Measurements from ENCODE around the gene CACNA2D4.

The CACNA2D4 gene

GRCh38 chr12:1806301-1807086 is 112.0 kb downstream of the CACNA2D4 start:
- DNase-seq (ENCODE audit: extremely low read depth in 1 of 2, low read depth in 1 of 2) = no peak

GRCh38 chr12:1805441-1806081 is 112.9 kb downstream of the CACNA2D4 start:
- DNase-seq (ENCODE audit: extremely low read depth in 1 of 2, low read depth in 1 of 2) = no peak

DNA sequence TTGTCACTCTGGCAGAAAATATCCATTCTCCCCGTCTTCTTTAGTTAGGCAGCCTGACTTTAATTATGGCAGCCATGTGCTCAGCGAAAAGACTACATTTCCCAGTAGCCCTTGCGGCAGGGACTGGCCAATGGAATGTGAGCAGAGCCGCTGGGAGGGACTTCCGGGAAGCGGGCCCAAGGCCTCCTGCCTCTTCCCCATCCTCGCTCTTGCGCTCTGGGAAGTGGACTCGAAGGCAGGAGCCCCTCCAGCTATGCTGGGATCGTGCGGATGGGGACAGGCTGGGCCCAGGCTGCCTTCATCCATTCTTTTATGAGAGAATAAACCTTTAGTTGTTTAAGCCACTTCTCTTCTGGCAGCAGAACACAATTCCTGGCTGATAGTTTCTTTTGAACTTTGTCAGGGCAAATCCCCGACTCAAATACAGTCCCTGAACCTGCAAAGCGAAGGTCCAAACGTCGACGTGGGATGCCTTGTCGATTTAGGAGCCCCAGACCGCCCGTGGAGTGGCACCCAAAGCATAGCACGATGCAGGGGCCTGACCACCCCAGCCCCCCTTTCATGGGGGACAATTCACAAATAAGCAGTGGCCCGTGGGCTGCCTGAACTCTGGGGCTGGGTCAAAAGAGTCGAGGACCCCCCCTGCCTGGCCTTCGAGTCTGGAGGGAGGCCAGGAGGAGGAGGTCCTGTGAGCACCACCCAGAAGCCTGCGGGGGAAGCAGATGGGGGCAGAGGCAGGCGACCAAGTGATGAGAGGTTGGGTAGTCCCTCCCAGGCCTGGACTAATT is 113.7 kb downstream of the CACNA2D4 start:
- peak; percentile 68 to 74 for DNase-seq (ENCODE audit: extremely low read depth in 1 of 2, low read depth in 1 of 2)

DNA sequence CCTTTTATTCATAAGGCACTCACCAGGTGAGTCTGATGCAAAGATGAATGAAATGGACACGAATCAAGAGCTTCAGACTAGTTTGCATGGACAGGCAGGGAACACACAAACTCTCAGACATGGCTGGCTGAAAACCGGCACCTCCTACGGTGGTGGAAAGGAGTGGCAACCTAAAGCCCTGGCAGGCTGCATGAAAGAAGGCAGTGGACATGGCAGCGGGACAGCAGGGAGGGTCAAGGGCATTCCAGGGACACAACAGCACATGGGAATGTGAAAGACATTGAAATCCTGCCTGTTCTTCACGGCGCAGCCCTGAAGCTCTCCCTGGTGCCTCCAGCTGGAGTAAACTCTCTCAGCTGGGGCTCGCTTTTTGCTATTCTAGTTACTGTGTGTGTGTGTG is 114.7 kb downstream of the CACNA2D4 start:
- no peak for DNase-seq (ENCODE audit: extremely low read depth in 1 of 2, low read depth in 1 of 2)

DNA sequence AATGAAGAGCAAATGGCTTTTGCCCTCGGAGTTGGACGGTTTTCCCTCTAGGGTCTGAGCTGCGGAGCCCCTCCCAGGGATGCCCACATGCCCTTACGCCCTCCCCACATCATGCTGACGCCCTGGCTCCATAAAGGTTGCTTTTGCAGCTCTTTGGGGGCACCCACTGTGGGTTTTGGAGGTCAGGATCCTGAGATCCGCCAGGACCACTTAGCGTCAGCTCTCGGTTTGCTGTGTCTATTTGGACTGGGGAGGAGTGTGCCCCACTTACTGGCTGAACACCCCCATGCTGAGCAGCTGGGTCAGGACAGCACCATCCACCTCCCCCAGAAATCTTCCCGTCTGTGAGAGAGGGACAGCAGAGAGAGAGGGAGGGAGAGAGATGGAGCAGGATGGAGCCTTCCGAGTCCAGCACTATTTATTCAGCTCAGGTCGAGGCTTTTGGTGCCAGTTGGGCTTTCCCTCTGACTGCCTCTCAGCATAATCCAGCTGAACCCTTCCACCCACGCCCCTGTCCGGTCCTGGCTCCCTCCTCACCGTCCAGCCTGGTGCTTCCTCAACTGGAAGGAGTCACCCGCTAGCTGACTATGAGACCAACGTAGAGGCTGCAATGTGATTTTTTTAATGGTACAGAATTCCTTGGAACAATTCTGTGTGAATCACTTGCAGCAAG is 117.0 kb downstream of the CACNA2D4 start:
- no peak for DNase-seq (ENCODE audit: extremely low read depth in 1 of 2, low read depth in 1 of 2)

GRCh38 chr12:1800401-1801302 is 117.8 kb downstream of the CACNA2D4 start:
- no peak for DNase-seq (ENCODE audit: extremely low read depth in 1 of 2, low read depth in 1 of 2)

DNA sequence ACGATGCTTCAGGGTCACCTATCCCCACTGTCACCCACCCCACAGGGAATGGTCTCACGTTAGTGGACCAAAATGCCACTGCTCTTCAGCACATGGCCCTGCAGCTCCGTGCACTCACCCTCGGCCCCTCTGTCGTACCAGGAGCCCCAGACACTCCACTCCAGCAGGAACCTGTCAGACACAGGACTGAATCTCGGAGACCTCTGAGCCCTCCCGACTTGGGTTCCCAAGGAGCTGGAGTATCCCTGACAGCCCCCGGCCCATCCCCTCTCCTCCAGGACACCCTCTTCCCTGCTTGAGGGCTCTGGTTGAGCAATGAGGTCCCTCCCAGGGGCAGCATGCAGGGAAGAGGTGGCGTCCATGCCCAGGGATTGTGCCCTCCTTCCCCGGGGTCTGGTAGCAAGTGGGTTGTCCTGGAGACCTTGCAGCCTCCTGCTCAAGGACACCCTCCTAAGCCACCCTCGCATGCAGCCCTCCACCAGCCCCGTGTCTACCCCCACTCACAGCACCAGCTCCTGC is 118.5 kb downstream of the CACNA2D4 start:
- no peak for DNase-seq (ENCODE audit: extremely low read depth in 1 of 2, low read depth in 1 of 2)

DNA sequence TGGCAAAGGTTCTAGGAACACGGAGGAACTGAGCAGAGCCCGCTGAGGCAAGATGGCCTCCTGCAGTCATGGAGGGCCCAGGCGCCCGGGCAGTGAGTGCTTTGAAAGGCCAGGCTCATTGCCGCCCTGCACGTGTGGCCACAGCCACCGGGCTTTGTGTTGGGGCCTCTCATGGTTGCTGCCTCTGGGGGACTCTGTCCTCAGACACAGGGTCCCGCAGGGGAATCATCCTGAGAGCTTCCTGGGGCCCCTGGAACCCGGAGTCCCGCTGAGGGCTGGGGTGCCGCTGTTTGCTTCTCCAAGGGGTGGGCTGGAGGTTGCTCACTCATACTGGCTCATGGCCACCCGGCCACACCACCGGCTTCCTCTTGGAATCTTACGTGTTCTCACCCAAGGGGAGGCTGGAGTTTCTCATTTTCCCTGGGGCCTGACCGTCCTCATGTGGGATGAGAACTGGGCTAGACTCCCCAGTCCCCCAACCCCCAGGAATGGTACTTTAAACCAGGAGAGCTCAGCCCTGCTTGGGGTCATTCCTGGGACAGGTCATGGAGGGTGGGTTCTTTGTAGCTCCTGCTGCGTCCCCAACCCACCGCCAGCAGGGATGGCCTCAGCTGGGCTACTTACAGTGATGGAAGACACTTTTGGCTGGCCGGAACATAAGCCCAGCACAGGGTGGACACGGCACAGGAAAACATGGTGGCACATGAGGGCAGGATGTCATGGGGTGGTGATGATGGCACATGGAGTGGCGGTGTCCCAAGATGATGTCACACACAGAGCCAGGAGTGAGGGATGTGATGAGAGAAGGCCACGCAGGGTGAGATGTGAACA is 119.2 kb downstream of the CACNA2D4 start:
- DNase-seq (ENCODE audit: extremely low read depth in 1 of 2, low read depth in 1 of 2) = no peak

- DNase-seq (ENCODE audit: extremely low read depth in 1 of 2, low read depth in 1 of 2) = no peak
Observed at GRCh38 chr12:1798641-1799020, 119.8 kb downstream of the CACNA2D4 start.

DNA sequence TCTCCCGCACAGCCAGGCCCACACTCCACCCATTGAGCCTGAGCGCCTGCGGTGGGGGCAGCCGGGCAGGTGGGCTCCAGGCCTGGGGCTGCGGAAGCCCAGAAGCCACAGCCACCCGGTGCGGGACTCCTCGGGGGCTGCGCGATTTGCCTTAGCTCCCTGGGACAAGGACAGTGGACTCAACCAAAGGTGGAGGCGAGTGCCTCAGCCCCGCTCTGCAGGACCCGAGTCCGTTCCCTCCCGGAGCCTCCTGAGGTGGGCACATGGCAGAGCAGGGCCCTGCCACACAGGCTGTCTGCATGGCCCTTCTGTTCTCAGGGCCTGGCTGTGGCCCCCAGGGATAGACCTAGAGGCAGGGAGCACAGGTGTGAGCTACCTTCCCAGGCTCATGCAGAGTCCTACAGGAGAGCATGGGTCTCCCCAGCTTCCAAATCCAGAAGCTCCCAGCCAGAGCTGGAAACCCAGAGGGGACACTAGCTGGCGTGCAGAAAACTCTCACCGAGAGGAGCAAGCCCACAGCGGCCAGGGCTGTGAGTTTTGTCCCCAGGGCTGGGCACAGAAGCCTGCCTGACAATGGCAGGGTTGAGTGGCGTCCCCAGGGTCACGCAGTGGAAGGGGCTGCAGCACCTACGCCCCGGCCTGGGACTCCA is 120.3 kb downstream of the CACNA2D4 start:
- DNase-seq (ENCODE audit: extremely low read depth in 1 of 2, low read depth in 1 of 2) = no peak

DNA sequence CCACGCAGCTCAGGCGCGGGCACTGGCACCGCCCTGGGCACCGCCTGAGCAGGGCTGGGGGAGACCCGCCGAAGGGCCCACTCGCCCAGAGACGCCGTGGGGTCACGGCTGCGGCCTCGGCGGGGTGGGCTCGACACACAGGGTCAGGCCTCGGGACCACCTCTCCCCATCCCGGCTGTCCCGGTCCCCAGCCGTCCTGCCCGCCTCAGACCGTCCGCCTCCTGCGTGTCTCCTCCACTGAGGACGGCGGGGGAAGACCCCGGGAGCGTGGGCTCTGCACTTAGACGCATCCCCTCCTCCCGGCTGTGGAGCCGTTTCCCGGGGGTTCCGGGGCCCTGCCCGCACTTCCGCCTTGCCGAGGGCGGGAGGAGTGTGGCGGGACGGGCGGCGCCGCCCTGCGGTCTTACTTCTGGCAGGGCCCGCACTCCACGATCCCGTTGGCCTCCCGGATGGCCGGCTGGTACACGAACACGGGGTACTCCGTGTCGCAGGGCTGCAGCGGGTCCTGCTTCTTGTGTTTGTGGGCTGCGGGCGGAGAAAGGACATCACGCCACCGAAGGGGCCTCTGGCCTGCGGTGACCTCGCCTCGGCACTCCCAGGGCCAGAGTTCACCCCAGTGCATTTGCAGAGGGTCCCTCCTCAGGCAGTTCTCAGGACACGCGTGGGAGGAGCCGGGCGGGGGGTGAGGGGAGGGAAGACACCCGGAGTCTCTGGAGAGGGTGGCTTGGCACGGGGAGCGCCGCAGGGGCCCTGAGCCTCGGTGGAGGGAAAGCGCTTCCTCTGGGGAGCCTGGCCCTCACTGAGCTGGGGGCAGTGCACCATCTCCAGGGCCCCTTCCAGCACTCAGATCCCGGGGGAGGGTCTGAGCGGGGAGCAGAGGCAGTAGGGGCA is 121.2 kb downstream of the CACNA2D4 start:
- DNase-seq (ENCODE audit: extremely low read depth in 1 of 2, low read depth in 1 of 2) = peak in 1 of 2 donors; percentile 27

DNA sequence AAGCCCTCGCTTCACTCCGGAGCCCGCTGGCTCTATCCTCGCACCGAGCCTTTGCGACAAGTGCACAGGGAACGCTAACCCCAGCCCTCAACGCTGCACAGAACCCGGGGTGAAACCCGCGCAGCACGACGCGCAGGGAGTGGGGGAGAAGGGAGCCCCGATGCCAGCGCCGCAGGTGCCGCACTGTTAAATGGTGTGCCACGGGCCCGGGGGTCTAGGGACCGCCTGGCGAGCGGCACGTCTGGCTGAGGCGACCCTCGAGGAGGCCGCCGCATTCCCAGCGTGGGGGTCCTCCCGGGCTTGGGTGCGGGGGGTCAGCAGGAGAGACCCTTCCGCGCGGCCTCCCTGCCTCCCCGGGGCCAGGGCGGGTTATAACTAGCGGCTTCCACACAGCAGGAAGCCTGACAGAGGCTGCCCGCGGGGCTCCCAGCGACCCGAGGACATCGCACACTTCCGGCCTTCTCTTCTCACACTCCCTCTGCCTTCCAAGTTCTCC is 121.9 kb downstream of the CACNA2D4 start:
- DNase-seq (ENCODE audit: extremely low read depth in 1 of 2, low read depth in 1 of 2) = peak in 1 of 2 donors; percentile 27

DNA sequence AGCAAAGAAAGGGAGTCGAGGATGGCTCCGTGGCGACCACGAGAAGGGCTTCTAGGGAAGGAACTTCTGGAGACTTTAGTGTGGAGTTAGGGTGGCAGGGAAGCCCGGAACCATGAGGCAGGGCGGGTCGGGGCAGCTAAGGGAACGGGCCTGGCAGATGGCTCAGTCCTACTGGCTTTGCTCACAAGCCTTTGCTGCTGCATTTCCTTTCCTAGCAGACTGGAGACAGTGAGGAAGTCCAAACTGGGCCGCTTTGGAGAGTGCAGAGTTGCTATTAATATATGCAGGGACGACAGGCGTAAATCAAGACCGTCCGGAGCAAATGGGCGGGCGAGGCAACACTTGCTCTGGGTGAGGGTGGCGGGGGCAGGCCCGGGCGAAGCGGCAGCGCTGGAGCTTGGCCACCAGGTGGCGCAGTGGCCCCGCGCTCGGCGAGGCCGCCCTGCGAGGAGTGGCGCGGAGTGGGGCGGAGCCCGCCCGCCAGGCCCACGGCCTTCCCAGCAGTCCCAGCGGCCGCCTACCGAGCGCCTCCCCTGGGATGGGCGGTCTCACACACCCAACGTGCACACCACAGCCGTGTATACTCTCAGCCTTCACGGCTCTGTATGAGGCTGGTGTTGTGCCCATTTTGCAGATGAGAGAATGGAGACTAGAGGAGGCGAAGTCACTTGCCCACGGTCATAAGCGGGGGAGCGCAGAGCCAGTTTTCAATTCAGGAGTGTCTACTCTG is 122.5 kb downstream of the CACNA2D4 start:
- peak; percentile 82 to 89 for DNase-seq (ENCODE audit: extremely low read depth in 1 of 2, low read depth in 1 of 2)

DNA sequence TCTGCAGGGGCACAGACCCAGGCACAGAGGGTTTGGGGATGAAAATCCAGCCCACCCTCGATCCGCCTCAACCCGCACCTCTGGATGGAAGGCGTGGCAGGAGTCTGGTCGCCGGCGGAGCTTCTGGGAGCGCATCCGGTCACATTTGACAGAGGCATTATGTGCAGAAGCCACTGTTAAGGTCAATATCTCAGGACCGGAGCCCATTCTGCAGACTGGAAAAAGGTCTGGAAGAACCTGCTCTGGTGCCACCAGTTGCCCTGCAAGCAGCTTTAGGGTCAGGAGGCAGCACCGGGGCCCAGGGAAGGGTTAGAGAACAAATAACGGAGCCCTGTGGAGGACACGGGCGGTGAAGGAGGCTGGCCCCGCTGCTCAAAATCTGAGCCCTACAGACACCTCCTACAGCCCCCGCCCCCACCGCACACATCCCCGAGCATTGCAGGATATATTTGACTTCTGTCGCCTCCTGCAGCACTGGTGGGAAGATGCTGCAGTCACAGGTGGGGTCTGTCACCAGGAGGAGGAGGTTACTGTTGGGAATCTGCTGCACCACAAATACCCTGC is 123.1 kb downstream of the CACNA2D4 start:
- DNase-seq (ENCODE audit: extremely low read depth in 1 of 2, low read depth in 1 of 2) = no peak

- DNase-seq (ENCODE audit: extremely low read depth in 1 of 2, low read depth in 1 of 2) = no peak
Observed at GRCh38 chr12:1794440-1795090, 123.9 kb downstream of the CACNA2D4 start.
